Stimulated activated CD8-positive, alpha-beta memory T cell treated with anti-CD3 and anti-CD28 coated beads, Interleukin-15, amount 100 ng/mL, for 1 hour (primary cell): Measurements from ENCODE around the gene PHF2.
A peak's percentile ranks its signal among the peaks of the same experiment; 100 is the strongest.

Experiments
- DNase-seq: peaks from one replicate; pipeline ENCODE4 v3.0.0-alpha.2; 2020; ENCODE audit warnings: low read depth

PHF2 gene

GRCh38 chr9:93678199-93679019 lies 102.0 kb downstream of the PHF2 start:
- no peak for DNase-seq

- no peak for DNase-seq
Observed at GRCh38 chr9:93679536-93680442, 103.4 kb downstream of the PHF2 start.

- no peak for DNase-seq
Observed at GRCh38 chr9:93680443-93681268, 104.3 kb downstream of the PHF2 start.

GRCh38 chr9:93681269-93682154 lies 105.1 kb downstream of the PHF2 start:
- DNase-seq, result no peak

GRCh38 chr9:93682155-93682968 lies 106.0 kb downstream of the PHF2 start:
- peak; percentile 47 for DNase-seq

GRCh38 chr9:93683331-93684134 lies 107.1 kb downstream of the PHF2 start:
- no peak for DNase-seq

GRCh38 chr9:93684161-93684765 lies 107.9 kb downstream of the PHF2 start:
- no peak for DNase-seq

GRCh38 chr9:93684806-93685543 lies 108.6 kb downstream of the PHF2 start:
- no peak for DNase-seq

- no peak for DNase-seq
Observed at GRCh38 chr9:93686127-93686879, 109.9 kb downstream of the PHF2 start.

GRCh38 chr9:93686880-93687236 lies 110.5 kb downstream of the PHF2 start:
- no peak for DNase-seq

GRCh38 chr9:93690618-93691017 lies 114.2 kb downstream of the PHF2 start:
- no peak for DNase-seq

GRCh38 chr9:93693129-93693528 lies 116.7 kb downstream of the PHF2 start:
- DNase-seq, result no peak

GRCh38 chr9:93697352-93698139 lies 121.2 kb downstream of the PHF2 start:
- no peak for DNase-seq

GRCh38 chr9:93698140-93698908 lies 121.9 kb downstream of the PHF2 start:
- no peak for DNase-seq

GRCh38 chr9:93699650-93700049 lies 123.3 kb downstream of the PHF2 start:
- DNase-seq, result no peak
